ENCODE results near the gene ARHGAP26. TPM values are rescaled to one million over a fixed set of nuclear protein-coding genes. Genes with fewer than 3 reads are reported as not detected.
A peak's percentile ranks its signal among the peaks of the same experiment; 100 is the strongest.

The ARHGAP26 gene
- total and polyA plus RNA-seq, 2 of the 4 experiments (the other 2 are of a cell fraction): 0.54 to 0.56 TPM

DNA sequence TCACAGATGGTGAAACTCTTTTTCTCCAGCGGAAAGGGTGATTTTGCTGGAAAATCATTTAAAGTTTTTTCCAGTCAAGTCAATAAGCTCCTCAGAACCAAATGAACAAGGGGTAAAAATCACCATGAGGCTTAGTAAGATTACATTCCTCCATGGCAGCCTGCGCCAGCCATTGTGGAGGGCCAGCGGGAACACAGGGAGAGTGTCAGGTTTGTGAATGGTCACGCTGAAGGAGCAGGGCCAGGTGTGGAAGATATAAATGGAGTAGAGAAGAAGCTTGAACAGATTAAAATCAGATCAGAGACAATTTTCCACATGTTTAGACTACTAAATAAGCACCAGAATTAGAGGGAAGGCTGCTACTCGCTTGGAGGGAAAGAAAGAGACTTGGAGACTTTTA, 424.5 kb downstream of the ARHGAP26 start:
- ATAC-seq (ENCODE audit: low read depth): no peak
- BruUV-seq (replicated peaks): no TSS peak
- CTCF ChIA-PET: interaction anchor here (0.7 kb wide), 1 partner anchor 39 kb away, joined by 9 read pairs; no protein-coding TSS in a partner anchor

More for the DNA sequence above, 424.5 kb downstream of the ARHGAP26 start:
- Histone ChIP-seq H3K4me2 (ENCODE audit: low read depth, low read length) (no peak overlapping the region), H4K20me1 (ENCODE audit: insufficient read depth, low read length) (no peaks in the 10 kb centered on the region), H3K18ac (ENCODE audit: low read depth, low read length) (no peak overlapping the region), H3K4me3 (ENCODE audit: insufficient read depth, low read depth, low read length) (no peak overlapping the region), H4K5ac (ENCODE audit: low read depth, low read length) (no peak overlapping the region), H2AFZ (replicated peaks; ENCODE audit: low read length, poor library complexity) (no peak overlapping the region), H3K23ac (ENCODE audit: low read depth, low read length) (no peak overlapping the region), H4K91ac (ENCODE audit: insufficient read depth, low read depth, low read length) (no peak overlapping the region), H4K8ac (ENCODE audit: low read depth in 2 of 2, low read length in 2 of 2) (no peak overlapping the region), H3K56ac (ENCODE audit: extremely low read depth, insufficient read depth, low read length) (no peak overlapping the region), H3K36me3 (ENCODE audit: control insufficient read depth, insufficient read depth, low read length) (no peaks in the 10 kb centered on the region), H3K9ac (ENCODE audit: low read depth, low read length) (no peak overlapping the region), H3K79me1 (ENCODE audit: low read depth in 1 of 2, low read length in 2 of 2) (no peaks in the 10 kb centered on the region), H3K4me1 (ENCODE audit: control insufficient read depth, insufficient read depth, low read length) (peaks cover 2% of the 10 kb centered on the region; the same call in 1 of the 2 replicates), H2AK5ac (ENCODE audit: low read depth, low read length) (peak overlapping the region; percentile 63; the same call in 1 of the 2 replicates), H2BK5ac (ENCODE audit: low read depth, low read length, poor library complexity, severe bottlenecking) (no peak overlapping the region), H3K27ac (ENCODE audit: insufficient read depth, low read length) (no peak overlapping the region), H3K9me1 (ENCODE audit: insufficient read depth, low read length) (0 out of 2 replicates have a peak, but pooled peaks cover 2% of the 10 kb centered on the region), H3K14ac (replicated peaks; ENCODE audit: low read depth, low read length) (no peak overlapping the region), H3K4ac (ENCODE audit: low read depth, low read length) (no peak overlapping the region), H3K27me3 (ENCODE audit: control insufficient read depth, insufficient read depth, low read length) (no peaks in the 10 kb centered on the region), H2BK15ac (ENCODE audit: low read depth, low read length) (peak overlapping the region; percentile 77; the same call in 1 of the 3 replicates), H2BK120ac (ENCODE audit: low read depth, low read length) (no peak overlapping the region), H3K9me3 (ENCODE audit: control insufficient read depth, insufficient read depth, low read length) (peaks cover 4% of the 10 kb centered on the region), H2BK20ac (ENCODE audit: low read depth, low read length) (no peak overlapping the region), H2AK9ac (replicated peaks; ENCODE audit: low read depth, low read length, poor library complexity) (no peak overlapping the region)
- POLR2A ChIA-PET (ENCODE audit: unreplicated experiment): no interaction called here
- WGBS, 2 experiments (ENCODE audit: extremely low coverage in 2 of 2, insufficient read length in 1 of 2): no CpG with 5 or more reads among the region's 5 CpGs
- in situ Hi-C loops (cut with MboI; ENCODE audit: low sequenced_read_pairs) (no loop called here), dilution Hi-C loops (cut with HindIII; ENCODE audit: low sequenced_read_pairs, unreplicated experiment) (no loop called here), intact Hi-C loops (cut with micrococcal nuclease) (loop anchor here (5.0 kb wide), 1 partner anchor 208 kb away; the partner anchor contains the start of gene NR3C1)
- TF ChIP-seq MAZ (IDR thresholded peaks at IDR 0.05; ENCODE audit: borderline replicate concordance, low read depth, low read length) (no peak), NFE2L2 (IDR thresholded peaks at IDR 0.05; ENCODE audit: low read depth, low read length) (no peak)
- no peak for DNase-seq
